Mesothelial cell of epicardium (in vitro differentiated cells): ENCODE results near the gene RBBP5. TPM values are rescaled to one million over a fixed set of nuclear protein-coding genes. Genes with fewer than 3 reads are reported as not detected.

Experiments
- DNase-seq, 2 experiments: peaks; one replicate each; pipeline ENCODE4 v3.0.0; 2021; ENCODE audit warnings: low spot score in 2 of 2; ENCODE audit not compliant: unreplicated experiment in 2 of 2
- H3K27ac Mint-ChIP-seq: 2 replicates; pipeline ENCODE4 v1.8.0; 2021; ENCODE audit warnings: mixed read lengths
- H3K27me3 Mint-ChIP-seq: 2 replicates; pipeline ENCODE4 v1.8.0; 2021; ENCODE audit warnings: low read depth, mixed read lengths
- H3K36me3 Mint-ChIP-seq: 2 replicates; pipeline ENCODE4 v1.8.0; 2021; ENCODE audit warnings: mixed read lengths
- H3K4me1 Mint-ChIP-seq: 2 replicates; pipeline ENCODE4 v1.8.0; 2021; ENCODE audit warnings: mixed read lengths
- H3K4me3 Mint-ChIP-seq: 2 replicates; pipeline ENCODE4 v1.8.0; 2021; ENCODE audit warnings: mild to moderate bottlenecking, moderate library complexity, mixed read lengths
- H3K9me3 Mint-ChIP-seq: 2 replicates; pipeline ENCODE4 v1.8.0; 2021; ENCODE audit warnings: mixed read lengths
- CTCF ChIP-seq: fragments of 200-600 bp; sonication (generic); IDR thresholded peaks from one replicate; pipeline ENCODE4 v1.5.0; 2021; ENCODE audit warnings: antibody characterized with exemption; ENCODE audit not compliant: unreplicated experiment
- total RNA-seq: library from RNA; stranded (reverse); gene quantifications from 3 replicates; pipeline ENCODE4 v1.2.1, GENCODE V29; 2021

The RBBP5 gene
- total RNA-seq, 1 donor from 2014 or later: 15.7 TPM

- Mint-ChIP-seq H3K36me3 (no peaks in the 10 kb centered on the region), H3K27ac (no peak overlapping the region), H3K4me1 (no peaks in the 10 kb centered on the region), H3K27me3 (no peaks in the 10 kb centered on the region), H3K9me3 (no peaks in the 10 kb centered on the region), H3K4me3 (no peak overlapping the region)
- no peak for TF ChIP-seq CTCF
- DNase-seq: no peak
Observed at GRCh38 chr1:205073511-205073910, 48.3 kb downstream of the RBBP5 start.

GRCh38 chr1:205072881-205073280 is 48.9 kb downstream of the RBBP5 start:
- no peak for TF ChIP-seq CTCF
- H3K27me3 Mint-ChIP-seq: no peaks in the 10 kb centered on the region
- no peaks in the 10 kb centered on the region for H3K4me1 Mint-ChIP-seq
- H3K4me3 Mint-ChIP-seq: no peak overlapping the region
- H3K36me3 Mint-ChIP-seq: no peaks in the 10 kb centered on the region
- H3K27ac Mint-ChIP-seq: no peak overlapping the region
- DNase-seq: no peak
- H3K9me3 Mint-ChIP-seq: no peaks in the 10 kb centered on the region

DNA sequence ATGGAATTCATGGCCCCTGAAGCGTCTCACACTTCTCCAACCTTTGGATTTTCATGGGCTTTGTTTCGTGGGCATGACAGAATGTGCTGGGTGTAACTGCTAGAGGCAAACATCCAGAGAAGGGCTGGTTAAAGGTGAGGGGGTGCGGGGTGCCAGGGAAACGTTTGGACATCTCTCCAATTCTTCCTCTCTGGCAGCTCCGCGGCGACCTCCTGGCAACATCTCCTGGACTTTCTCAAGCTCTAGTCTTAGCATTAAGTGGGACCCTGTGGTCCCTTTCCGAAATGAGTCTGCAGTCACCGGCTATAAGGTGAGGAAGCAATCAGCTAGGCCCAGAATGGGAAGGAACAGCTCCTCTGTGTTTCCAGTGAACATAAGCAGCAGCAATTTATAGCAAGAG is 49.5 kb downstream of the RBBP5 start:
- Mint-ChIP-seq H3K27ac (no peak overlapping the region), H3K4me3 (no peak overlapping the region), H3K4me1 (no peaks in the 10 kb centered on the region), H3K9me3 (no peaks in the 10 kb centered on the region), H3K36me3 (no peaks in the 10 kb centered on the region), H3K27me3 (no peaks in the 10 kb centered on the region)
- TF ChIP-seq CTCF: no peak
- no peak for DNase-seq

- DNase-seq: no peak
- no peaks in the 10 kb centered on the region for H3K4me1 Mint-ChIP-seq
- no peak overlapping the region for H3K27ac Mint-ChIP-seq
- H3K9me3 Mint-ChIP-seq: no peaks in the 10 kb centered on the region
- H3K4me3 Mint-ChIP-seq: no peak overlapping the region
- no peaks in the 10 kb centered on the region for H3K36me3 Mint-ChIP-seq
- H3K27me3 Mint-ChIP-seq: no peaks in the 10 kb centered on the region
- TF ChIP-seq CTCF: no peak
Observed at GRCh38 chr1:205071801-205072200, 50.0 kb downstream of the RBBP5 start.

DNA sequence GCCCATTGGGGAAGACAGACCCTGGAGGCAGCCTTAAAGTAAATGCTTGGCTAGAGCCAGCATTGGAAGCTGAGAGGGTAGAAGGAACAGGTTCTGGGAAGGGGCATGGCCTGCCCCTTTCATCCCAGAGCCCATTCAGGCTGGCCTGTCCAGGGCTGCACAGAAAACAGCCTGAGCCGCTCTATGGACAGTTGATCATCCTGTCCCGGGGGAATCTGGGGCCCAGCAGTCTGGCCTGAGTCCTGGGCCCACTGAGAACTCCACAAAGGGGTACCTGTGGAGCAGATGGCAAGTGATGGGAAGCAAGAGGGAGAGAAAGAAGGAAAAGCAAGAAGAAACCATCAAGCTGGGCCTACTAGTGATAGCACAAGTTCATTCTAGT is 50.8 kb downstream of the RBBP5 start:
- Mint-ChIP-seq H3K9me3 (no peaks in the 10 kb centered on the region), H3K27me3 (no peaks in the 10 kb centered on the region), H3K27ac (no peak overlapping the region), H3K4me3 (no peak overlapping the region), H3K36me3 (no peaks in the 10 kb centered on the region), H3K4me1 (no peaks in the 10 kb centered on the region)
- no peak for DNase-seq
- TF ChIP-seq CTCF: no peak

DNA sequence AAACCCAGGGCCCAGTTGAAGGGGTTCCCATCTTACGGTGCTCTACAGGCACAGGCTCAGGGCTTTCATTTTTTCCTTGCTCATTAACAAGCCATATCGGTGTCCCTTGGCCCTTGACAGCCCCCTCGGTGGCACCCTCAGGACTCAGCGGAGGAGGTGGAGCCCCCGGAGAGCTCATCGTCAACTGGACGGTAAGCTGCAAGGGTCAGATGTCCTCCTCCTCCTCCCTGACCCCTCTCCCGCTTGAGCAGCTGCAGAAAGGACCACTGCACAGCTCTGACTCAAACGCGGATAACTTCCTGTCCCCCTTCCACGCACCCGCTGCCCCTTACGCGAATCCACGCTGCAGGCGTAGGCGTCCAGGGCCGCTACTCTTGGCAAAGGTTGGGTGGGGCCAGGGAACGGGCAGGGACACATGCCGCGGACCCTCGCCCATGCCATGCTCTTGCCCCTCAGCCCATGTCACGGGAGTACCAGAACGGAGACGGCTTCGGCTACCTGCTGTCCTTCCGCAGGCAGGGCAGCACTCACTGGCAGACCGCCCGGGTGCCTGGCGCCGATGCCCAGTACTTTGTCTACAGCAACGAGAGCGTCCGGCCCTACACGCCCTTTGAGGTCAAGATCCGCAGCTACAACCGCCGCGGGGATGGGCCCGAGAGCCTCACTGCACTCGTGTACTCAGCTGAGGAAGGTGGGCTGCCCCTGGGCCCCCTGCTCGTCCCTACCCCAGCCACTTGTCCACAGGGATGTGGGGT is 52.2 kb downstream of the RBBP5 start:
- no peak for DNase-seq
- Mint-ChIP-seq H3K36me3 (no peaks in the 10 kb centered on the region), H3K9me3 (no peaks in the 10 kb centered on the region)

More for the DNA sequence above, 52.2 kb downstream of the RBBP5 start:
- Mint-ChIP-seq H3K4me1 (no peaks in the 10 kb centered on the region), H3K4me3 (no peak overlapping the region), H3K27me3 (no peaks in the 10 kb centered on the region), H3K27ac (no peak overlapping the region)
- TF ChIP-seq CTCF: no peak
